GM10248 (cell line): ENCODE measurements around the gene HLF.
A peak's percentile ranks its signal among the peaks of the same experiment; 100 is the strongest.

Experiments
- CTCF ChIA-PET: fragments of 300-600 bp; sonication (Branson Sonifier 250); formaldehyde crosslinking; extraction: SDS; loops from one replicate; lab custom pipeline; 2021; ENCODE audit warnings: antibody characterized with exemption; lab: Yijun Ruan, JAX
- POLR2A ChIA-PET: fragments of 350-650 bp; sonication (Branson Sonifier 250); formaldehyde crosslinking; extraction: SDS; loops from one replicate; lab custom pipeline; 2020; ENCODE audit warnings: antibody characterized with exemption; lab: Yijun Ruan, JAX
- DNase-seq: peaks from one replicate; pipeline ENCODE4 v3.0.0; 2012; ENCODE audit errors: extremely low spot score
- CTCF ChIP-seq: IDR thresholded peaks from 2 replicates; pipeline ENCODE4 v1.5.1; 2012; ENCODE audit warnings: mild to moderate bottlenecking, low read depth; ENCODE audit errors: extremely low read depth, missing control alignments, control extremely low read depth

The HLF gene

GRCh38 chr17:55264645-55265298 is at the start of gene HLF:
Gene HLF (plus strand): TSS chr17:55264960. CDS start chr17:55265485, 525 bp downstream.
- CTCF ChIA-PET = interaction anchor here (1.1 kb wide), 1 partner anchor 30 kb away, joined by 3 read pairs; no protein-coding TSS in a partner anchor
- peak; percentile 87 for DNase-seq
- POLR2A ChIA-PET = no interaction called here
- TF ChIP-seq CTCF = no peak

GRCh38 chr17:55215711-55216110 is 49.0 kb upstream of the HLF start:
- no peak for DNase-seq
- ChIA-PET POLR2A (no interaction called here), CTCF (no interaction called here)
- TF ChIP-seq CTCF = no peak

- POLR2A ChIA-PET = no interaction called here
- CTCF ChIA-PET = no interaction called here
- TF ChIP-seq CTCF = no peak
- no peak for DNase-seq
These were observed 47.9 kb upstream of the HLF start for GRCh38 chr17:55216888-55217287.

- no peak for TF ChIP-seq CTCF
- CTCF ChIA-PET = interaction anchor here (0.6 to 1.4 kb wide), 2 partner anchors 10 to 35 kb away, joined by 3 to 6 read pairs; no protein-coding TSS in a partner anchor
- DNase-seq = no peak
- POLR2A ChIA-PET = no interaction called here
These were observed 45.3 kb upstream of the HLF start for GRCh38 chr17:55219459-55219858.

- DNase-seq = no peak
- TF ChIP-seq CTCF = no peak
- ChIA-PET CTCF (interaction anchor here (0.6 kb wide), 1 partner anchor 35 kb away, joined by 3 read pairs; no protein-coding TSS in a partner anchor), POLR2A (no interaction called here)
These were observed 44.8 kb upstream of the HLF start for GRCh38 chr17:55219934-55220333.

- no peak for DNase-seq
- POLR2A ChIA-PET = no interaction called here
- CTCF ChIA-PET = interaction anchor here (1.3 to 1.8 kb wide), 3 partner anchors 8 to 16 kb away, joined by 4 to 9 read pairs (median 4); no protein-coding TSS in a partner anchor
- no peak for TF ChIP-seq CTCF
These were observed 41.2 kb upstream of the HLF start for GRCh38 chr17:55223524-55223923.

GRCh38 chr17:55224746-55225145 is 40.0 kb upstream of the HLF start:
- no peak for DNase-seq
- CTCF ChIA-PET = interaction anchor here (1.4 kb wide), 1 partner anchor 12 kb away, joined by 6 read pairs; no protein-coding TSS in a partner anchor
- no peak for TF ChIP-seq CTCF
- POLR2A ChIA-PET = no interaction called here
